Neural progenitor cell (in vitro differentiated cells): ENCODE results near the gene DZIP1L. TPM values are rescaled to one million over a fixed set of nuclear protein-coding genes. Genes with fewer than 3 reads are reported as not detected.

Source experiments
- DNase-seq: peaks from one replicate; pipeline ENCODE4 v3.0.0-alpha.2; 2016; ENCODE audit warnings: low spot score
- H2AFZ ChIP-seq: fragments of 200-600 bp; sonication (generic); replicated peaks from 2 replicates; pipeline ENCODE4 v1.6.1; 2016; ENCODE audit warnings: antibody characterized with exemption
- H3F3A ChIP-seq: fragments of 200-600 bp; sonication (generic); 2 replicates; pipeline ENCODE4 v1.6.1; 2016; ENCODE audit warnings: antibody characterized with exemption, low read depth
- H3K27ac ChIP-seq: fragments of 200-600 bp; sonication (generic); 2 replicates; pipeline ENCODE4 v1.5.1; 2016; ENCODE audit warnings: mild to moderate bottlenecking
- H3K27me3 ChIP-seq: fragments of 200-600 bp; sonication (generic); 2 replicates; pipeline ENCODE4 v1.6.1; 2016; ENCODE audit warnings: mild to moderate bottlenecking, moderate library complexity
- H3K36me3 ChIP-seq: fragments of 200-600 bp; sonication (generic); 2 replicates; pipeline ENCODE4 v1.5.1; 2016
- H3K4me1 ChIP-seq: fragments of 200-600 bp; sonication (generic); 2 replicates; pipeline ENCODE4 v1.6.1; 2016; ENCODE audit warnings: mixed run types
- H3K4me2 ChIP-seq: fragments of 200-600 bp; sonication (generic); 2 replicates; pipeline ENCODE4 v1.6.1; 2016
- H3K4me3 ChIP-seq: fragments of 200-600 bp; sonication (generic); 2 replicates; pipeline ENCODE4 v1.5.1; 2016
- H3K79me2 ChIP-seq: fragments of 200-600 bp; sonication (generic); 2 replicates; pipeline ENCODE4 v1.6.1; 2016; ENCODE audit warnings: low read depth
- H3K9ac ChIP-seq: fragments of 200-600 bp; sonication (generic); 2 replicates; pipeline ENCODE4 v1.6.1; 2016
- H3K9me3 ChIP-seq: fragments of 200-600 bp; sonication (generic); 2 replicates; pipeline ENCODE4 v1.5.1; 2016; ENCODE audit warnings: low read depth
- H4K20me1 ChIP-seq: fragments of 200-600 bp; sonication (generic); 2 replicates; pipeline ENCODE4 v1.6.1; 2016; ENCODE audit warnings: low read depth
- H3K27ac Mint-ChIP-seq: 3 replicates; pipeline ENCODE4 v1.8.0; 2021; ENCODE audit warnings: mixed read lengths
- H3K27me3 Mint-ChIP-seq: 2 replicates; pipeline ENCODE4 v1.8.0; 2022; ENCODE audit warnings: low read depth, mild to moderate bottlenecking, inconsistent platforms, moderate library complexity, mixed read lengths; ENCODE audit not compliant: insufficient read depth
- H3K36me3 Mint-ChIP-seq: 3 replicates; pipeline ENCODE4 v1.8.0; 2021; ENCODE audit warnings: mixed read lengths
- H3K4me1 Mint-ChIP-seq: 3 replicates; pipeline ENCODE4 v1.8.0; 2021; ENCODE audit warnings: mixed read lengths
- H3K4me3 Mint-ChIP-seq: 3 replicates; pipeline ENCODE4 v1.8.0; 2021; ENCODE audit warnings: mild to moderate bottlenecking, moderate library complexity, mixed read lengths
- H3K9me3 Mint-ChIP-seq: 3 replicates; pipeline ENCODE4 v1.8.0; 2020; ENCODE audit warnings: mixed read lengths
- EZH2 ChIP-seq: fragments of 200-600 bp; sonication (generic); IDR thresholded peaks from 2 replicates; pipeline ENCODE4 v1.6.1; 2017; ENCODE audit warnings: antibody characterized with exemption, mild to moderate bottlenecking, moderate library complexity
- EZH2phosphoT487 ChIP-seq: fragments of 200-600 bp; sonication (generic); IDR thresholded peaks from 2 replicates; pipeline ENCODE4 v1.6.1; 2017; ENCODE audit warnings: antibody characterized with exemption
- total RNA-seq: library from RNA; depleted of rRNA; stranded (reverse); fragments of >200 nt; gene quantifications from 2 replicates; pipeline ENCODE4 v1.2.3, GENCODE V29; 2015; ENCODE audit warnings: low replicate concordance
- TF ChIP-seq, protein P1 (sequence below): fragments of 200-600 bp; sonication (generic); IDR thresholded peaks from 2 replicates; pipeline ENCODE4 v1.5.1; 2017; ENCODE audit warnings: antibody characterized with exemption, mild to moderate bottlenecking

Gene DZIP1L
- total RNA-seq, 1 donor from 2014 or later: 10.4 TPM

DNA sequence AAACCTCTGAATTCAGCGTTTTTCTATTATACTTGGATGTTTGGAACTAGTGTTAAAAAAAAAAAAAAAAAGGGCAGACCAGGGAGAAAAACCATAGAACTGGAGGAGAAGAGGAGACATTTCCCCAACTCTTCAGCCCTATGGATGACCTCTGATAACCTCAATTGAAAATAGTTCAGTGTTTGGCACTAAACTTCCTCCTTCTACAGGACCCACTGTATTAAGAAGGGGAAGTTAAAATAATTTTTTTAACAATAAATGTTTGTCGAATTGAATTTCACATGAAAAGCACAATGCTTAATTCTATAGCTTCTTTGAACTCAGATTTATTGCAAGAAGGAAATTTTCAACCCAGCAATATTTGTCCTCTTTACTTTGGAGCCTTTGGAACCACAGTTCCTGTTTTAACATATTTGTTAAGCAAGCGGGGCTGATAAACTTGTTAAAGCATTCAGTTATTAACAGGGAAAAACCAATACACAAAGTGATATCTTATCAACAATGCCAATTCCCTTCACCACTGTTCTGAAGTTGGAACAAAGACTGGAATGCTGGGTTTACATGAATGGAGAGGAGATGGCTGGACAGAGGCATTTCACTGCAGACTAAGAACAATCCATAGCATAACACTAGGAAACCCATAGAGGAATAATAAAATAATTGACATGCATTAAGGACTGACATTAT is 19.9 kb upstream of the DZIP1L start:
- Mint-ChIP-seq H3K9me3 (no peaks in the 10 kb centered on the region), H3K4me1 (no peaks in the 10 kb centered on the region), H3K27ac (no peak overlapping the region), H3K36me3 (no peaks in the 10 kb centered on the region), H3K4me3 (no peak overlapping the region), H3K27me3 (no peaks in the 10 kb centered on the region)
- H3K4me3 ChIP-seq: no peak overlapping the region
- DNase-seq: no peak
- no peaks in the 10 kb centered on the region for H3K36me3 ChIP-seq
- no peaks in the 10 kb centered on the region for H3F3A ChIP-seq
- no peak overlapping the region for H3K27ac ChIP-seq
- H2AFZ ChIP-seq: no peak overlapping the region
- H3K27me3 ChIP-seq: no peaks in the 10 kb centered on the region
- H3K79me2 ChIP-seq: no peaks in the 10 kb centered on the region
- no peaks in the 10 kb centered on the region for H3K4me1 ChIP-seq
- TF ChIP-seq EZH2 (no peak), EZH2phosphoT487 (no peak)
- TF ChIP-seq, protein P1, sequence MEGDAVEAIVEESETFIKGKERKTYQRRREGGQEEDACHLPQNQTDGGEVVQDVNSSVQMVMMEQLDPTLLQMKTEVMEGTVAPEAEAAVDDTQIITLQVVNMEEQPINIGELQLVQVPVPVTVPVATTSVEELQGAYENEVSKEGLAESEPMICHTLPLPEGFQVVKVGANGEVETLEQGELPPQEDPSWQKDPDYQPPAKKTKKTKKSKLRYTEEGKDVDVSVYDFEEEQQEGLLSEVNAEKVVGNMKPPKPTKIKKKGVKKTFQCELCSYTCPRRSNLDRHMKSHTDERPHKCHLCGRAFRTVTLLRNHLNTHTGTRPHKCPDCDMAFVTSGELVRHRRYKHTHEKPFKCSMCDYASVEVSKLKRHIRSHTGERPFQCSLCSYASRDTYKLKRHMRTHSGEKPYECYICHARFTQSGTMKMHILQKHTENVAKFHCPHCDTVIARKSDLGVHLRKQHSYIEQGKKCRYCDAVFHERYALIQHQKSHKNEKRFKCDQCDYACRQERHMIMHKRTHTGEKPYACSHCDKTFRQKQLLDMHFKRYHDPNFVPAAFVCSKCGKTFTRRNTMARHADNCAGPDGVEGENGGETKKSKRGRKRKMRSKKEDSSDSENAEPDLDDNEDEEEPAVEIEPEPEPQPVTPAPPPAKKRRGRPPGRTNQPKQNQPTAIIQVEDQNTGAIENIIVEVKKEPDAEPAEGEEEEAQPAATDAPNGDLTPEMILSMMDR: no peak
- no peaks in the 10 kb centered on the region for H4K20me1 ChIP-seq
- no peak overlapping the region for H3K4me2 ChIP-seq
- H3K9me3 ChIP-seq: no peaks in the 10 kb centered on the region
- no peak overlapping the region for H3K9ac ChIP-seq

DNA sequence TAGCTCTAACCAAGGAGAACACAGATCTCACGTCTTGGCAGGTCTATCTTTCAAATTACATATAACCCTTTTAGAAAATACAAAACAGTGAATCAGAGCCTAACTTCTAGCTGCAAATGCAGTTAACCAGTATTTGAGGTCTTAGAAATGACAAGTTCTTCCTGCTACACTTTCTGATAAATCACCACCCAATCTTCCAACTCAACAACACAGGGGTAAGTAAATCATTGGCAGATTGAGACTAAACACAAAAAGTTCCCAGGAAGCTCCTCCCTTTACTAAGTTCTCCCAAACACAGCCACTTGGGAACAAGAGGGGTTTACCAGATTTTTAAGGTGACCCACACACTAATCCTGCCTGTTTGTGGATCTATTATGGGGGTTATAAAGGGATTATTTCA is 16.8 kb upstream of the DZIP1L start, which contains the start of gene A4GNT:
Gene A4GNT, minus strand, starts transcription at position 152 of the 400 bp plus-strand sequence. CDS start 1,134 bp downstream, outside the sequence.
- Mint-ChIP-seq H3K4me3 (no peak within 1 kb of the TSS), H3K4me1 (no peaks in the 10 kb centered on the region), H3K27me3 (no peaks in the 10 kb centered on the region), H3K9me3 (no peaks in the 10 kb centered on the region), H3K27ac (no peak within 1 kb of the TSS), H3K36me3 (no peaks in the 10 kb centered on the region)
- H3K27ac ChIP-seq: no peak within 1 kb of the TSS
- no peak within 1 kb of the TSS for H3K4me3 ChIP-seq
- H2AFZ ChIP-seq: no peak within 1 kb of the TSS
- H3K79me2 ChIP-seq: no peaks in the 10 kb centered on the region
- TF ChIP-seq, protein P1: no peak
- TF ChIP-seq EZH2phosphoT487 (no peak), EZH2 (no peak)
- H3K9ac ChIP-seq: no peak within 1 kb of the TSS
- no peaks in the 10 kb centered on the region for H4K20me1 ChIP-seq
- H3K4me1 ChIP-seq: no peaks in the 10 kb centered on the region
- no peak within 1 kb of the TSS for H3K4me2 ChIP-seq
- no peaks in the 10 kb centered on the region for H3K36me3 ChIP-seq
- no peaks in the 10 kb centered on the region for H3K27me3 ChIP-seq
- H3K9me3 ChIP-seq: no peaks in the 10 kb centered on the region
- no peaks in the 10 kb centered on the region for H3F3A ChIP-seq
- no peak for DNase-seq

- Histone ChIP-seq H4K20me1 (no peaks in the 10 kb centered on the region), H3K27me3 (no peaks in the 10 kb centered on the region), H3K36me3 (no peaks in the 10 kb centered on the region), H3K4me1 (peaks cover 10% of the 10 kb centered on the region), H3K4me3 (no peak overlapping the region), H2AFZ (no peak overlapping the region), H3K79me2 (no peaks in the 10 kb centered on the region), H3F3A (no peaks in the 10 kb centered on the region), H3K27ac (no peak overlapping the region), H3K9me3 (no peaks in the 10 kb centered on the region), H3K9ac (no peak overlapping the region), H3K4me2 (no peak overlapping the region)
- peaks cover 8% of the 10 kb centered on the region for H3K4me1 Mint-ChIP-seq
- H3K9me3 Mint-ChIP-seq: peaks cover 4% of the 10 kb centered on the region
- DNase-seq: no peak
- peak overlapping the region; percentile 60 for H3K4me3 Mint-ChIP-seq
- H3K27me3 Mint-ChIP-seq: peaks cover 2% of the 10 kb centered on the region
- TF ChIP-seq EZH2phosphoT487: no peak
- TF ChIP-seq EZH2: no peak
- TF ChIP-seq, protein P1: no peak
- no peaks in the 10 kb centered on the region for H3K36me3 Mint-ChIP-seq
- H3K27ac Mint-ChIP-seq: no peak overlapping the region
Measured at GRCh38 chr3:138127636-138128365, 12.4 kb upstream of the DZIP1L start.
